ENCODE measurements around the gene HLA-A. TPM values are rescaled to one million over a fixed set of nuclear protein-coding genes. Genes with fewer than 3 reads are reported as not detected.
"Not testable (repeated sequence)": the region's sequence is repeated elsewhere in the genome, so short reads cannot be mapped to it uniquely, and the experiment has no call there.

HLA-A gene
- total RNA-seq, 1 donor = 268 TPM

DNA sequence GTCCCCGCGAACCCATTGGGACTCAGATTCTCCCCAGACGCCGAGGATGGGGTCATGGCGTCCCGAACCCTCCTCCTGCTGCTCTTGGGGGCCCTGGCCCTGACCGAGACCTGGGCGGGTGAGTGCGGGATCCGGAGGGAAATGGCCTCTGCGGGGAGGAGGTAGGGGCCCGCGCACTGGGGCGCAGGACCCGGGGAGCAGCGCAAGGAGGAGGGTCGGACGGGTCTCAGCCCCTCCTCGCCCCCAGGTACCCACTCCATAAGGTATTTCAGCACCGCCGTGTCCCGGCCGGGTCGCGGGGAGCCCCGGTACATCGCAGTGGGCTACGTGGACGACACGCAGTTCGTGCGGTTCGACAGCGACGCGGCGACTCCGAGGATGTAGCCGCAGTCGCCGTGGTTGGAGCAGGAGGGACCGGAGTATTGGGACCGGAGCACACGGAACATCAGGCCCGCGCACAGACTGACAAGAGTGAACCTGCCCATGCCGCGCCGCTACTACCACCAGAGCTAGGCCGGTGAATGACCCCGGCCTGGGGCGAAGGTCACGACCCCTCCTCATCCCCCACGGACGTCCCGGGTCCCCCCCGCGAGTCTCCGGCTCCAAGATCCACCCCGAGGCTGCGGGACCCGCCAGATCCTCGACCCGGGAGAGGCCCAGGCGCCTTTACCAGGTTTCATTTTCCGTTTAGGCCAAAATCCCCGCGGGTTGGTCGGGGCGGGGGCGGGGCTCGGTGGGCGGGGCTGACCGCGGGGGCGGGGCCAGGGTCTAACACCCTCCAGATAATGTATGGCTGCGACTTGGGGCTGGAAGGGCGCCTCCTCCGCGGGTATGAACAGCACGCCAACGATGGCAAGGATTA is 15.7 kb upstream of the HLA-A start:
- peak overlapping the region; percentile 79 for H3K4me3 ChIP-seq (ENCODE audit: insufficient read depth, low read length)
- peak overlapping the region; percentile 95 for H2AFZ ChIP-seq (ENCODE audit: low read length)
- H3K79me2 ChIP-seq (ENCODE audit: insufficient read depth, low read length) = no peaks in the 10 kb centered on the region
- no peaks in the 10 kb centered on the region for H3K9me3 ChIP-seq (ENCODE audit: low read depth, low read length)
- peak overlapping the region; percentile 66 for H3K27ac ChIP-seq (ENCODE audit: low read depth, low read length)
- no peaks in the 10 kb centered on the region for H3K36me3 ChIP-seq (ENCODE audit: insufficient read depth, low read length)
- TF ChIP-seq, protein P1, sequence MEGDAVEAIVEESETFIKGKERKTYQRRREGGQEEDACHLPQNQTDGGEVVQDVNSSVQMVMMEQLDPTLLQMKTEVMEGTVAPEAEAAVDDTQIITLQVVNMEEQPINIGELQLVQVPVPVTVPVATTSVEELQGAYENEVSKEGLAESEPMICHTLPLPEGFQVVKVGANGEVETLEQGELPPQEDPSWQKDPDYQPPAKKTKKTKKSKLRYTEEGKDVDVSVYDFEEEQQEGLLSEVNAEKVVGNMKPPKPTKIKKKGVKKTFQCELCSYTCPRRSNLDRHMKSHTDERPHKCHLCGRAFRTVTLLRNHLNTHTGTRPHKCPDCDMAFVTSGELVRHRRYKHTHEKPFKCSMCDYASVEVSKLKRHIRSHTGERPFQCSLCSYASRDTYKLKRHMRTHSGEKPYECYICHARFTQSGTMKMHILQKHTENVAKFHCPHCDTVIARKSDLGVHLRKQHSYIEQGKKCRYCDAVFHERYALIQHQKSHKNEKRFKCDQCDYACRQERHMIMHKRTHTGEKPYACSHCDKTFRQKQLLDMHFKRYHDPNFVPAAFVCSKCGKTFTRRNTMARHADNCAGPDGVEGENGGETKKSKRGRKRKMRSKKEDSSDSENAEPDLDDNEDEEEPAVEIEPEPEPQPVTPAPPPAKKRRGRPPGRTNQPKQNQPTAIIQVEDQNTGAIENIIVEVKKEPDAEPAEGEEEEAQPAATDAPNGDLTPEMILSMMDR (IDR thresholded peaks at IDR 0.05; ENCODE audit: extremely low read depth, low read depth, low read length) = no peak
- DNase-seq (ENCODE audit: insufficient read length, low spot score, missing footprints) = peak; percentile 92
- peak overlapping the region; percentile 73 for H3K4me2 ChIP-seq (ENCODE audit: insufficient read depth, low read length)
- H3K4me1 ChIP-seq (ENCODE audit: insufficient read depth, low read length) = no peaks in the 10 kb centered on the region
- H4K20me1 ChIP-seq (ENCODE audit: insufficient read depth, low read length) = no peaks in the 10 kb centered on the region
- H3K27me3 ChIP-seq (ENCODE audit: insufficient read depth, low read length) = no peaks in the 10 kb centered on the region

DNA sequence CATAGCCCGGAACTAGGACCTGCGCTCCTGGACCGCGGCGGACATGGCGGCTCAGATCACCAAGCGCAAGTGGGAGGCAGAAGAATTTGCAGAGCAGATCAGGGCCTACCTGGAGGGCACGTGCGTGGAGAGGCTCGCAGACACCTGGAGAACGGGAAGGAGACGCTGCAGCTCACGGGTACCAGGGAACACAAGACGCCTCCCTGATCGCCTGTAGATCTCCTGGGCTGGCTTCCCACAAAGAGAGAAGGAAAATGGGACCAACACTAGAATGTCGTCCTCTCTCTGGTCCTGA is 15.1 kb upstream of the HLA-A start:
- Histone ChIP-seq H3K27ac (ENCODE audit: low read depth, low read length) (no peak overlapping the region), H3K4me2 (ENCODE audit: insufficient read depth, low read length) (peak overlapping the region; percentile 71)

DNA sequence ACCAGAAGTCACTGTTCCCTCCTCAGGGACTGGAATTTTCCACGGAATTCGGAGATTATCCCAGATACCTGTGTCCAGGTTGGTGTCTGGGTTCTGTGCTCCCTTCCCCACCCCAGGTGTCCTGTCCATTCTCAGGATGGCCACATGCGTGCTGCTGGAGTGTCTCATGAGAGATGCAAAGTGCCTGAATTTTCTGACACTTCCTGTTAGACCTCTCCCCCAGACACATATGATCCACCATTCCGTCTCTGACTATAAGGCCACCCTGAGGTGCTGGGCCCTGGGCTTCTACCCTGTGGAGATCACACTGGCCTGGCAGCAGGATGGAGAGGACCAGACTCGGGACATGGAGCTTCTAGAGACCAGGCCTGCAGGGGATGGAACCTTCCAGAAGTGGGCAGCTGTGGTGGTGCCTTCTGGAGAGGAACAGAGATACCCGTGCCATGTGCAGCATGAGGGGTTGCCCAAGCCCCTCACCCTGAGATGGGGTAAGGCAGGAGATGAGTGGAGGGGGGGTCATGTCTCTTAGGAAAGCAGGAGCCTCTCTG is 14.4 kb upstream of the HLA-A start:
- DNase-seq (ENCODE audit: insufficient read length, low spot score, missing footprints) = no peak
- Histone ChIP-seq H3K4me3 (ENCODE audit: insufficient read depth, low read length) (no peak overlapping the region), H3K27ac (ENCODE audit: low read depth, low read length) (no peak overlapping the region), H3K4me1 (ENCODE audit: insufficient read depth, low read length) (no peaks in the 10 kb centered on the region), H3K36me3 (ENCODE audit: insufficient read depth, low read length) (no peaks in the 10 kb centered on the region), H2AFZ (ENCODE audit: low read length) (no peak overlapping the region), H3K4me2 (ENCODE audit: insufficient read depth, low read length) (no peak overlapping the region), H3K79me2 (ENCODE audit: insufficient read depth, low read length) (no peaks in the 10 kb centered on the region), H3K27me3 (ENCODE audit: insufficient read depth, low read length) (no peaks in the 10 kb centered on the region), H3K9me3 (ENCODE audit: low read depth, low read length) (no peaks in the 10 kb centered on the region), H4K20me1 (ENCODE audit: insufficient read depth, low read length) (no peaks in the 10 kb centered on the region)
- TF ChIP-seq, protein P1 (IDR thresholded peaks at IDR 0.05; ENCODE audit: extremely low read depth, low read depth, low read length) = no peak

More for the DNA sequence above, 15.1 kb upstream of the HLA-A start:
- H3K79me2 ChIP-seq (ENCODE audit: insufficient read depth, low read length) = no peaks in the 10 kb centered on the region
- H4K20me1 ChIP-seq (ENCODE audit: insufficient read depth, low read length) = no peaks in the 10 kb centered on the region
- no peaks in the 10 kb centered on the region for H3K27me3 ChIP-seq (ENCODE audit: insufficient read depth, low read length)
- H3K9me3 ChIP-seq (ENCODE audit: low read depth, low read length) = no peaks in the 10 kb centered on the region
- TF ChIP-seq, protein P1 (IDR thresholded peaks at IDR 0.05; ENCODE audit: extremely low read depth, low read depth, low read length) = no peak
- no peaks in the 10 kb centered on the region for H3K4me1 ChIP-seq (ENCODE audit: insufficient read depth, low read length)
- peak overlapping the region; percentile 95 for H2AFZ ChIP-seq (ENCODE audit: low read length)
- H3K4me3 ChIP-seq (ENCODE audit: insufficient read depth, low read length) = peak overlapping the region; percentile 79
- no peaks in the 10 kb centered on the region for H3K36me3 ChIP-seq (ENCODE audit: insufficient read depth, low read length)
- no peak for DNase-seq (ENCODE audit: insufficient read length, low spot score, missing footprints)

DNA sequence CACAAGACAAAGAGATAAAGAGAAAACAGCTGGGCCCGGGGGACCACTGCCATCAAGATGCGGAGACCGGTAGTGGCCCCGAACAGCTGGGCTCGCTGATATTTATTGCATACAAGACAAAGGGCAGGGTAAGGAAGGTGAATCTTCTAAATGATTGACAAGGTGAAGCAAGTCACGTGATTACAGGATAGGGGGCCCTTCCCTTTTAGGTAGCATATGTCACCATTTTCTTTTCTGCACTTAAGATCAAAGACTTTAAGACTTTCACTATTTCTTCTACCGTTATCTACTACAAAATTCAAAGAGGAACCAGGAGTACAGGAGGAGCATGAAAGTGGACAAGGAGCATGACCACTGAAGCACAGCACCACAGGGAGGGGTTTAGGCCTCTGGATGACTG is 12.3 kb upstream of the HLA-A start:
- not testable (repeated sequence) for H3K4me1 ChIP-seq (ENCODE audit: insufficient read depth, low read length); H3K4me3 ChIP-seq (ENCODE audit: insufficient read depth, low read length); H3K9me3 ChIP-seq (ENCODE audit: low read depth, low read length); H3K36me3 ChIP-seq (ENCODE audit: insufficient read depth, low read length); H3K4me2 ChIP-seq (ENCODE audit: insufficient read depth, low read length); H2AFZ ChIP-seq (ENCODE audit: low read length); H3K79me2 ChIP-seq (ENCODE audit: insufficient read depth, low read length); H4K20me1 ChIP-seq (ENCODE audit: insufficient read depth, low read length); H3K27ac ChIP-seq (ENCODE audit: low read depth, low read length); DNase-seq (ENCODE audit: insufficient read length, low spot score, missing footprints); H3K27me3 ChIP-seq (ENCODE audit: insufficient read depth, low read length)
